Measurements from ENCODE around the gene INIP. TPM values are rescaled to one million over a fixed set of nuclear protein-coding genes. Genes with fewer than 3 reads are reported as not detected.

Gene INIP
- total and polyA plus RNA-seq, 9 of the 15 experiments (the other 6 are each of a cell fraction or from before 2014, with no cell fraction given), result 11.9 to 87.9 (median 37.3) TPM

DNA sequence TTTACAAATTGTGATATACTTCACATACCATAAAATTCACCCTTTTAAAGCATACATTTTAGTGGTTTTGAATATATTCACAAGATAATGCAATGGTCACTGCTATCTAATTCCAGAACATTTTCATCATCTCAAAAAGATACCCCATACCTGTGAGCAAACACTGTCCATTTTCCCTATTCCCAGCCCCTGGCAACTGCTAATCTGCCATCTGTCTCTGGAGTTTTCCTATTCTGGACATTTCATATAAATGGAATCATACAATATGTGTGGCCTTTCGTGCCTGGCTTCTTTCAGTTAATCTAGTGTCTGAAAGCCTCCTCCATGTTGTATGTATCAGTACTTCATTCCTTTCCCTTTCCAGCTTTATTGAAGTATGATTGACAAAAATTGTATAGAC, 47.4 kb upstream of the INIP start:
- FAIRE-seq (no peak), ATAC-seq (no peak), DNase-seq (ENCODE audit: extremely low read depth in 1 of 4, low spot score in 3 of 4) (no peak)
- H3K4me3 ChIP-seq, result no peak overlapping the region
- no TSS peak for BruUV-seq (replicated peaks)
- peaks cover 9 to 11% of the 10 kb centered on the region in 2 experiments; a peak in 3 of 5 replicates for H3K4me1 ChIP-seq (replicated peaks in 1 of 2; ENCODE audit: control insufficient read depth in 2 of 2, insufficient read depth in 2 of 2, low read length in 2 of 2)
- no peak overlapping the region for H3K27ac ChIP-seq (ENCODE audit: extremely low read depth, low read depth, low read length)
- ChIA-PET CTCF (ENCODE audit: low intra/inter-chr PET ratio) (no interaction called here), POLR2A (interaction anchor here (0.7 to 2.2 kb wide), 2 partner anchors 9 to 14 kb away, joined by 3 to 11 read pairs; partner anchors contain the start of gene SNX30)
- no peak overlapping the region for H3K4me2 ChIP-seq (ENCODE audit: insufficient read depth, low read length)
- intact Hi-C loops (cut with micrococcal nuclease) (no loop called here), in situ Hi-C loops (cut with MboI) (no loop called here)
- H2AFZ ChIP-seq (ENCODE audit: low read depth, low read length), result peak overlapping the region; percentile 46; the same call in 1 of the 2 replicates
- no peak overlapping the region for H3K9ac ChIP-seq (ENCODE audit: insufficient read depth in 1 of 2, low read depth in 2 of 2, low read length in 2 of 2)
- no peaks in the 10 kb centered on the region for H3K36me3 ChIP-seq (ENCODE audit: control insufficient read depth, insufficient read depth, low read length)
- H3K9me1 ChIP-seq (ENCODE audit: control insufficient read depth, insufficient read depth, low read length), result no peaks in the 10 kb centered on the region
- WGBS (ENCODE audit: insufficient coverage, low coverage, missing lambda C conversion rate), result 78% methylated on average over 1 of the region's 1 CpG
- peaks cover 12% of the 10 kb centered on the region; the same call in 1 of the 2 replicates for H4K20me1 ChIP-seq (replicated peaks; ENCODE audit: control insufficient read depth, insufficient read depth, low read length)
- no peaks in the 10 kb centered on the region for H3K27me3 ChIP-seq (ENCODE audit: control insufficient read depth in 2 of 2, insufficient read depth in 2 of 2, low read length in 2 of 2)
- TF ChIP-seq ZNF41 (CRISPR knock-in tag; conservative IDR thresholded peaks at IDR 0.05), result no peak
- TF ChIP-seq BRD9 (IDR thresholded peaks at IDR 0.05; ENCODE audit: low read depth, partially characterized antibody), result no peak
- no peak for TF ChIP-seq MCM2 (IDR thresholded peaks at IDR 0.05; ENCODE audit: low read depth)
- TF ChIP-seq ZBTB7A (IDR thresholded peaks at IDR 0.05; ENCODE audit: borderline replicate concordance, control insufficient read depth, low read depth, low read length), result no peak
- no peak for TF ChIP-seq RAD51 (IDR thresholded peaks at IDR 0.05; ENCODE audit: borderline replicate concordance, low read depth)
- TF ChIP-seq RFX7 (CRISPR knock-in tag; IDR thresholded peaks at IDR 0.05), result no peak
- no peak for TF ChIP-seq CGGBP1 (CRISPR knock-in tag; IDR thresholded peaks at IDR 0.05)
- TF ChIP-seq ZBTB1 (CRISPR knock-in tag; IDR thresholded peaks at IDR 0.05; ENCODE audit: borderline replicate concordance, low read depth), result no peak
- TF ChIP-seq ASH1L (IDR thresholded peaks at IDR 0.05; ENCODE audit: borderline replicate concordance, low read depth, partially characterized antibody), result no peak
- TF ChIP-seq ZNF121 (CRISPR knock-in tag; conservative IDR thresholded peaks at IDR 0.05), result no peak
- no peak for TF ChIP-seq HNRNPH1 (optimal IDR thresholded peaks at IDR 0.05; ENCODE audit: low read depth, low read length)
- no peak for TF ChIP-seq ZNF124 (CRISPR knock-in tag; IDR thresholded peaks at IDR 0.05)
- no peak for TF ChIP-seq ATF4 (CRISPR knock-in tag; IDR thresholded peaks at IDR 0.05)
- no peaks in the 10 kb centered on the region for H3K79me2 ChIP-seq (ENCODE audit: control insufficient read depth, insufficient read depth, low read length)
- H3K9me3 ChIP-seq (replicated peaks; ENCODE audit: control insufficient read depth, insufficient read depth, low read depth, low read length), result no peaks in the 10 kb centered on the region
